Esophagus (tissue), 2 donors: ENCODE measurements around the gene CCDC33. TPM values are rescaled to one million over a fixed set of nuclear protein-coding genes. Genes with fewer than 3 reads are reported as not detected.

Experiments used
- H3K27ac ChIP-seq, 2 donors: one replicate each; pipeline ENCODE4 v1.5.1; 2013; ENCODE audit warnings: low read depth in 2 of 2, mild to moderate bottlenecking in 2 of 2, inconsistent platforms in 1 of 2, low read length in 1 of 2, moderate library complexity in 1 of 2
- H3K27me3 ChIP-seq, 2 donors: one replicate each; pipeline ENCODE4 v1.6.1; 2013; ENCODE audit warnings: low read length in 2 of 2, control low read depth in 1 of 2, mild to moderate bottlenecking in 1 of 2; ENCODE audit not compliant: insufficient read depth in 2 of 2, control insufficient read depth in 1 of 2
- H3K36me3 ChIP-seq, 2 donors: one replicate each; pipeline ENCODE4 v1.6.1; 2013; ENCODE audit warnings: low read length in 1 of 2; ENCODE audit not compliant: control insufficient read depth in 2 of 2, insufficient read depth in 2 of 2
- H3K4me1 ChIP-seq, 2 donors: one replicate each; pipeline ENCODE4 v1.6.1; 2013; ENCODE audit warnings: low read length in 1 of 2; ENCODE audit not compliant: control insufficient read depth in 2 of 2, insufficient read depth in 2 of 2
- H3K4me3 ChIP-seq, 2 donors: one replicate each; pipeline ENCODE4 v1.5.1; 2013; ENCODE audit warnings: low read length in 2 of 2, mild to moderate bottlenecking in 2 of 2, low read depth in 1 of 2, moderate library complexity in 1 of 2
- H3K9me3 ChIP-seq, 2 donors: one replicate each; pipeline ENCODE4 v1.6.1; 2013; ENCODE audit warnings: mild to moderate bottlenecking in 2 of 2, low read depth in 1 of 2, low read length in 1 of 2, moderate library complexity in 1 of 2; ENCODE audit not compliant: control insufficient read depth in 2 of 2, insufficient read depth in 1 of 2
- WGBS, 2 donors: extraction: QIAGEN DNeasy Blood & Tissue Kit; methylation state at CpG; one replicate each; pipeline ENCODE4 v1.1.7; 2013; 5-methylcytosine and 5-hydroxymethylcytosine counted together
- polyA plus RNA-seq, 2 donors: library from polyadenylated mRNA; stranded (reverse); fragments of 200-250 nt; gene quantifications; one replicate each; pipeline ENCODE4 v1.2.3, GENCODE V29; 2013
- donor health status: healthy with polysubstance abuse.
- donor health status: Bipolar disorder and iron deficiency.

Gene CCDC33
- polyA plus RNA-seq, 2 donors = not detected

- Histone ChIP-seq H3K4me1 (peaks cover 7 to 32% of the 10 kb centered on the region in 2 donors), H3K9me3 (no peaks in the 10 kb centered on the region)
- 93% methylated on average over 6 of the region's 6 CpGs for WGBS, 2 donors
Observed at GRCh38 chr15:74199297-74199652, 36.9 kb upstream of the CCDC33 start.

GRCh38 chr15:74200412-74200815 lies 35.7 kb upstream of the CCDC33 start:
- no peak overlapping the region for H3K4me3 ChIP-seq
- peaks cover 7 to 32% of the 10 kb centered on the region in 2 donors for H3K4me1 ChIP-seq
- H3K36me3 ChIP-seq = no peaks in the 10 kb centered on the region
- peak overlapping the region in 1 of 2 donors; percentile 62 for H3K27ac ChIP-seq
- H3K27me3 ChIP-seq = no peaks in the 10 kb centered on the region
- 17 to 26% methylated on average over 1 of the region's 1 CpG for WGBS, 2 donors
- H3K9me3 ChIP-seq = no peaks in the 10 kb centered on the region

More at GRCh38 chr15:74199297-74199652, 36.9 kb upstream of the CCDC33 start:
- Histone ChIP-seq H3K27me3 (no peaks in the 10 kb centered on the region), H3K4me3 (no peak overlapping the region), H3K27ac (no peak overlapping the region), H3K36me3 (no peaks in the 10 kb centered on the region)

DNA sequence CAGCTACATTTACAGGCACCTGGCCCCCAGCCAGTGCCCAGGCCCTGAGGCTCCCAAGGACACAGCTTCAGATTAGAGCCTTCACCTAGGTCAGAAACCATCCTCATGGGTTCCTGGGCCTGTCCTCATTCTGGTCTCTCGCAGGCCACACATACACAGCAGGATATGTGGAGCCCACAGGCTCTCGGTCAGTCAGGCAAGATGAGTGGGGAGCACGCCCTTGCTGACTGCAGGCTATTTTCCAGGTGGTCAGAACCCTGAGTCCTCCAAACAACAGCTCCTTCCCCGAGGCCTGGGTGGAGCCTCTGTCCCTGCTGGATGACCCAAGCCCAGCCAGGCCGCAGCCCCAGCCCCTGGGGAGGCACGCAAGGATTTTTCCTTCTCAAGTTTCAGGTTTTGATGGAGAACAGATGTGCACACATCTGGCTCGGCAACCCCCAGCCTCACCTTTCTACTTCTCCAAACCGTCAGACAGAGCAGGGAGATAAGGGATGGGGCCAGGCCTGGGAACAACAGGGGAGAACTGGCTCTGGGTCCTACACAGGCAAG lies 35.2 kb upstream of the CCDC33 start:
- H3K4me3 ChIP-seq = no peak overlapping the region
- WGBS, 2 donors = 63 to 75% methylated on average over 8 of the region's 8 CpGs
- H3K36me3 ChIP-seq = no peaks in the 10 kb centered on the region
- H3K4me1 ChIP-seq = peaks cover 5 to 30% of the 10 kb centered on the region in 2 donors
- H3K9me3 ChIP-seq = no peaks in the 10 kb centered on the region
- no peaks in the 10 kb centered on the region for H3K27me3 ChIP-seq
- H3K27ac ChIP-seq = peak overlapping the region in 1 of 2 donors; percentile 6

DNA sequence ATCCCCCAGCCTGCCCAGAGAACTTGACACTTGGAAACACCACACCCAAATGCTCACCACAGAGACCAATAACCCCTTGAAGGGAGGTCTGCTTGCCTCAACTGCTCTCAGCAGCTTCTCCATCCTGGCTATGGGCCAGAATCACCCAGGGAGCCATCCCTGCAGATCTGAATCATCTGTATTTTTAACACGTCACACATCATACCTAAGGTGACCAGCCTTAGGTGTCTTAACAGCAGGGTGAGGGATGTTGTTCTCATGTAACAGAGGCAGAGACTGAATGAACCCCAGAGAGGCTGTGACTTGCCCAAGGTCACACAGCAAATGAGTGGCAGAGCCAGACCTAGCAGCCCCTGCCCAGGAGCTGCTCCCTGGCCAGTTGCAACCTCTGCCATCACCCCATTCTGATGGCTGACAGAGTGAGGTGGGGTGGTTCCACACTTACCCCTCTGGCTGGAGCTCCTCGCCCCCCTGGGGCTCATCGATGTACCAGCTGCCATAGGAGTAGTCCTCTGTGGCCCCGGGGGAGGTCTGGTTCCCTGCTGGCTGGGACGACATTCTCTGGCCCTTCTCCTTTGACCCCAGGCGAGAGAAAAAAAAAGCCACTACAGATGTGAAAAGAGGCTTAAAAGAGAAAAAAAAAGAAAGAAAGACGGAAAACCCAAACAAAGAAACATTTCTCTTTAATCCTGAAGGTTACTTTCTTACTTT lies 34.3 kb upstream of the CCDC33 start:
- Histone ChIP-seq H3K4me3 (no peak overlapping the region), H3K27ac (no peak overlapping the region), H3K36me3 (no peaks in the 10 kb centered on the region), H3K27me3 (no peaks in the 10 kb centered on the region), H3K9me3 (no peaks in the 10 kb centered on the region), H3K4me1 (peaks cover 0 to 21% of the 10 kb centered on the region in 2 donors)
- 56 to 61% methylated on average over 7 of the region's 7 CpGs for WGBS, 2 donors

DNA sequence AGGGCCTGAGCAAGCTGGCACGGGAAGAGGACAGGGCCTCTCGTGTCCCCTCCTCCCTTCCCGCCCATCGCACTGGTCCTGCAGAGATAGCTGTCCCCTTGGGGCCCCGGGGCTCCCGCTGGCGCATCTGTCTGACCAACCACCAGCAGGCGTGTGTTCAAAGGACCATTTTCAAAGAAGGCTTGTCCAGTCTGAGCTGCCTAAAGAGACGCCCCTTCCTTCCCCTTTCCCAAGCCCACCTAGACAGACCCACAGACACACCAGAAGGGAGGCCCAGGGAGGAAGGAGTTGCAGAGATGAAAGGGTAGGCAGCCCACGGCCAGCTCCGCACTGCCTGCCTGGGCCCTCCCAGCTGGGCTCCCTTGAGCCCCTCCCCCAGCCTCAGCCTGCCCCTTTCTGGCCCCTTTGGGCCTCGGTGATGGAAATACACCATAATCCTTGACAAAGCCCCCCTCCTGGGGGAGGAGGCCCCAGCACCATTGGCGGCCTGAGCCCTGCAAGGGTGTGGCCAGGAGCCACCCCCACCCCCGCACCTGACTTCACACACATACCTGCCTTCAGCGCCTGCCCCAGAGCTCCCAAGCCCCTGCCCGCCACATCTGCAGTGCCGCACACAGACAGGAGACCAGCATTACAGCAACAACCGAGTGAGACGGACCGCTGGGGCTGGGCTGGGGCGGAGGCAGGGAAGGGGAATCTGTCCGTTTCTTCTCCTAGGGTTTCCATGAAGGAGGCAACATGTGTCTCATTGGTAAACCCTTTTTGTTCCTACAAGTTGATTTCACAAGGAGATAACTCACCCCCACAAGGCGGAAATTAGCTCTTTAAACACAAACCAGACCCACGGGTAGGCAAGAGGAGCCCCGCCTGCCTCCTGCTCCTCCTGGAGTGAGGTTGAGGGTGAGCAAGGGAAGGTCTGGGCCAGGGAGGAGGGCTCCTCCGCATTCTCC lies 33.4 kb upstream of the CCDC33 start, which contains the start of gene STRA6:
Gene STRA6 (minus strand): TSS at position 336 of the 950 bp plus-strand sequence. CDS start 520 bp downstream, outside the sequence.
- no peak within 1 kb of the TSS for H3K27ac ChIP-seq
- no peaks in the 10 kb centered on the region for H3K9me3 ChIP-seq
- H3K27me3 ChIP-seq = no peaks in the 10 kb centered on the region
- peaks cover 0 to 17% of the 10 kb centered on the region in 2 donors for H3K4me1 ChIP-seq
- H3K4me3 ChIP-seq = no peak within 1 kb of the TSS
- H3K36me3 ChIP-seq = no peaks in the 10 kb centered on the region
- 56 to 66% methylated on average over 25 to 26 of the region's 26 CpGs for WGBS, 2 donors

DNA sequence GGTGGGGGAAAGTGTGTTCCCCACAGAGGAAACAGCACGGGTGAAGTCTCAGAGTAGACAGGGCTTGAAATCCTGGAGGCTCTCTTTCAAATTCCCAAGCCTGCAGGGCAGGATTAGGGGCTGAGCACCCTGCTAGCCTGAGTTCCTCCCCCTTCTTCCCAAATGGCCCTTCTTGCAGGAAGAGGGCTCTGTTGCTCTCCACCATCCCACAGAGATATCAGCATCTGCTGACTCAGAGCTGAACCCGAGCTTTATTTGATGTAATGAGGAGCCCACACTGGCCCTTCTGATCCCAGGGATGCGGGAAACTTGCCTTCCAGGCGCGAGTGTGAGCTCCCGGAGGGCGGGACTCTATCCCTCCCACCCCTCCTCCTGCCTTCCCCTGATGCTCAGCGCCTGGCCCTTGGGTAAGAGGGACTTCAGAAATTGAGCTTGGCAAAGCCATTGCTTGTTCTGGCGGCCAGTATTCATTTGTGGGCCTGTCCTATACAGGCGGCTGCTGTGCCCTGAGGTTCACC lies 32.2 kb upstream of the CCDC33 start:
- no peaks in the 10 kb centered on the region for H3K9me3 ChIP-seq
- WGBS, 2 donors = 43 to 61% methylated on average over 10 of the region's 10 CpGs
- H3K27ac ChIP-seq = no peak overlapping the region
- no peaks in the 10 kb centered on the region for H3K27me3 ChIP-seq
- H3K36me3 ChIP-seq = no peaks in the 10 kb centered on the region
- peaks cover 0 to 17% of the 10 kb centered on the region in 2 donors for H3K4me1 ChIP-seq
- no peak overlapping the region for H3K4me3 ChIP-seq

DNA sequence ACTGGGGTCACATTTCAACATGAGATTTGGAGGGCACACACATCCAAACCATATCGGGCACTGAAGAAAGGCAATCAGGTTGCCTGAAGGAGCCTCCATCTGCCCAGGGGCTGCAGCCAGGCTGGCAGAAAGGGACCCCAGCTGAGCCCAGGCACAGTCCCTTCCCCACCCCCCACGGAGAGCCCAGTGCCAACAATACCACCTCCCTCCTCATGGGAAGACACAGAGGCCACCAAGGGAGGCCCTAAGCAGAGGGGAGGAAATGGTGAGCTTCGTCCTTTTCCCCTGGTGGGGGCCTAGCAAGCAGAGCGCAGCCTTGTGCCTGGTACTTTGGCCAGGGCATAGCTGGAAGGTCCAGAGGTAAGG lies 30.6 kb upstream of the CCDC33 start:
- Histone ChIP-seq H3K9me3 (no peaks in the 10 kb centered on the region), H3K4me1 (peaks cover 0 to 15% of the 10 kb centered on the region in 2 donors), H3K27me3 (no peaks in the 10 kb centered on the region), H3K27ac (no peak overlapping the region), H3K4me3 (no peak overlapping the region), H3K36me3 (no peaks in the 10 kb centered on the region)
- 84 to 85% methylated on average over 4 of the region's 4 CpGs for WGBS, 2 donors

DNA sequence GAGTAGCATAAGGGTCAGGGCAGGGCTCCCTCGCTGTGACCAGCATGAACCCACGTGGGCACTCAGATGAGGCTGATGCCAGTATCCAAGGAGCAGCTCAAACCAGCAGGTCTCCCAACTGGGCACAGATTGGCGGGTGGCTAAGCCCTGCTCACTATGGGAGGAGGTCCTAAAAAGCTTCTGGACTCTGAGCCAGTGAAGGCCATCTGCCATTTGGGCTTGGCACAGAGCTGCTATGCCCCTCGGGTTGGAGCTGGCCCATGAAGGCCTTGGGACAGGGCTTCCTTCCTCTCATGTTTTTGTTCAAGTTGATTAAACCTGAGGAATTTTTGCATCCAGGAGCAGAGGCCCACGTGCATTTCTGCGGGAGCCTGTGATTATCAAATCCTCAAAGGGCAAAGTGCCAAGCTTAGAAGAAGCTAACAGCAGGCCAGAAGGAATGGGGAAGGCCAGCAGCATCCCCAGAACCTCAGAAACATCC lies 29.3 kb upstream of the CCDC33 start:
- H3K27ac ChIP-seq = no peak overlapping the region
- no peaks in the 10 kb centered on the region for H3K27me3 ChIP-seq
- no peaks in the 10 kb centered on the region for H3K36me3 ChIP-seq
- H3K4me3 ChIP-seq = no peak overlapping the region
- H3K4me1 ChIP-seq = peaks cover 0 to 2% of the 10 kb centered on the region in 2 donors
- 38 to 46% methylated on average over 6 of the region's 6 CpGs for WGBS, 2 donors
- H3K9me3 ChIP-seq = no peaks in the 10 kb centered on the region
